ENCODE data around the gene STUM.

The STUM gene

GRCh38 chr1:226658546-226659125, 110.1 kb downstream of the STUM start:
- TF ChIP-seq CTCF (IDR thresholded peaks at IDR 0.05; ENCODE audit: insufficient read depth, low read depth, low read length, missing control alignments) = no peak
- H3K4me3 ChIP-seq (ENCODE audit: low read depth, low read length) = no peak overlapping the region
- no peak for DNase-seq (ENCODE audit: low read depth)

Data from GM12865 (cell line).